Testis (tissue), 2 donors: ENCODE results near the gene ADPRH.

ENCODE experiments used
- POLR2A ChIP-seq: fragments of 450-650 bp; IDR thresholded peaks from one replicate; pipeline ENCODE4 v1.6.1; 2017; ENCODE audit warnings: antibody characterized with exemption, mild to moderate bottlenecking, moderate library complexity
- TF ChIP-seq, protein P1 (sequence below), 3 experiments: fragments of 450-650 bp in 2 of 3; fragments of 200-600 bp in 1 of 3; sonication (generic) in 1 of 3; IDR thresholded peaks; one replicate each; pipeline ENCODE4 v1.5.1; 2016 to 2019; ENCODE audit warnings: antibody characterized with exemption in 3 of 3, mild to moderate bottlenecking in 2 of 3, moderate library complexity in 1 of 3

DNA sequence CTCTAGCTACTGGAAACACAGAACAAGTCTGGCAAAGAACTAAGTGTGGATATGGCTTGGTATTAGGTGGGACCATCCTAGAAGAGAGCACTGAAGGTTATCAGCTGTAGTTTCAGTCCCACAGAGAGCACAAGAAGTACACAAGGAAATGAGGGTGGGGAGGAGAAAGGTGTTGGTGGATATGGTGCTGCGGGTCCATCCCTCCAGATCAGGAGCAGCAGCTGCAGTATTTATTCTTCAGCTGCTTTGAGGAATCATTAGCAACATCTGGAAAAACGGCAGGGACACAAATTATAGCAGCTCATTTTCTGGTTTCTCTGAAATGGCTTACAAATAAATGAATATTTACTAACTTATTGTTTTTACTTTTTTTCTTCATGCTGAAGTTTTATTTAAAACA, 48.8 kb upstream of the ADPRH start:
- TF ChIP-seq, protein P1, sequence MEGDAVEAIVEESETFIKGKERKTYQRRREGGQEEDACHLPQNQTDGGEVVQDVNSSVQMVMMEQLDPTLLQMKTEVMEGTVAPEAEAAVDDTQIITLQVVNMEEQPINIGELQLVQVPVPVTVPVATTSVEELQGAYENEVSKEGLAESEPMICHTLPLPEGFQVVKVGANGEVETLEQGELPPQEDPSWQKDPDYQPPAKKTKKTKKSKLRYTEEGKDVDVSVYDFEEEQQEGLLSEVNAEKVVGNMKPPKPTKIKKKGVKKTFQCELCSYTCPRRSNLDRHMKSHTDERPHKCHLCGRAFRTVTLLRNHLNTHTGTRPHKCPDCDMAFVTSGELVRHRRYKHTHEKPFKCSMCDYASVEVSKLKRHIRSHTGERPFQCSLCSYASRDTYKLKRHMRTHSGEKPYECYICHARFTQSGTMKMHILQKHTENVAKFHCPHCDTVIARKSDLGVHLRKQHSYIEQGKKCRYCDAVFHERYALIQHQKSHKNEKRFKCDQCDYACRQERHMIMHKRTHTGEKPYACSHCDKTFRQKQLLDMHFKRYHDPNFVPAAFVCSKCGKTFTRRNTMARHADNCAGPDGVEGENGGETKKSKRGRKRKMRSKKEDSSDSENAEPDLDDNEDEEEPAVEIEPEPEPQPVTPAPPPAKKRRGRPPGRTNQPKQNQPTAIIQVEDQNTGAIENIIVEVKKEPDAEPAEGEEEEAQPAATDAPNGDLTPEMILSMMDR (IDR thresholded peaks at IDR 0.05): no peak
- no peak for TF ChIP-seq POLR2A
